Psoas muscle (tissue), 8 donors: Measurements from ENCODE around the gene NRIP1. TPM values are rescaled to one million over a fixed set of nuclear protein-coding genes. Genes with fewer than 3 reads are reported as not detected.

Experiments
- ATAC-seq, 4 donors: fragments of 200-7000 bp; cut with Tn5 transposase; one replicate each; pipeline ENCODE4 v1.9.1; 2020; ENCODE audit warnings: moderate library complexity in 3 of 4, mild to moderate bottlenecking in 2 of 4
- DNase-seq, 2 donors: peaks; one replicate each; pipeline ENCODE4 v3.0.0-alpha.2; 2020
- H3K27ac ChIP-seq: fragments of 200-600 bp; one replicate; pipeline ENCODE4 v1.8.0; 2022
- H3K27me3 ChIP-seq, 3 donors: fragments of 200-600 bp in 1 of 3; one replicate each; pipeline versions ENCODE4 v1.6.1 to v1.8.0; 2013 to 2022; ENCODE audit warnings: low read length in 2 of 3, mild to moderate bottlenecking in 2 of 3, moderate library complexity in 1 of 3; ENCODE audit not compliant: insufficient read depth in 3 of 3
- H3K36me3 ChIP-seq, 2 donors: fragments of 200-600 bp in 1 of 2; one replicate each; pipeline versions ENCODE4 v1.6.1 to v1.8.0; 2013 to 2022; ENCODE audit warnings: low read depth in 1 of 2, mild to moderate bottlenecking in 1 of 2, moderate library complexity in 1 of 2; ENCODE audit not compliant: insufficient read depth in 1 of 2
- H3K4me1 ChIP-seq: fragments of 200-600 bp; one replicate; pipeline ENCODE4 v1.8.0; 2022
- H3K4me3 ChIP-seq: fragments of 200-600 bp; one replicate; pipeline ENCODE4 v1.8.0; 2022; ENCODE audit warnings: mild to moderate bottlenecking
- H3K9me3 ChIP-seq: fragments of 200-600 bp; one replicate; pipeline ENCODE4 v1.8.0; 2022
- CTCF ChIP-seq: fragments of 200-600 bp; IDR thresholded peaks from one replicate; pipeline ENCODE4 v1.8.0; 2022; ENCODE audit warnings: antibody characterized with exemption
- WGBS, 3 donors: extraction: QIAGEN DNeasy Blood & Tissue Kit; methylation state at CpG; one replicate each; pipeline versions ENCODE4 v1.1.6 to v1.1.7; 2013; 5-methylcytosine and 5-hydroxymethylcytosine counted together
- intact Hi-C, 2 donors: fragments of 100-400 bp; cut with DNase I; formaldehyde crosslinking; loops; one replicate each; pipeline versions ENCODE4 v1.11.0 to v1.14.2; 2022
- polyA plus RNA-seq, 3 donors: library from polyadenylated mRNA; stranded (reverse); fragments of 200-250 nt; gene quantifications; one replicate each; pipeline ENCODE4 v1.2.3, GENCODE V29; 2013
- total RNA-seq, 4 donors: library from RNA; stranded (reverse); fragmentation: NEBNext Ultra II Directional in 2 of 4; extraction: Animal tissue kit (Norgen Biotek cat#: 25700) in 2 of 4; gene quantifications; one replicate each; pipeline versions ENCODE4 v1.2.1 to v1.2.4, GENCODE V29; 2021 to 2023
- donor health status: healthy with polysubstance abuse.
- donor health status: DM: no; HTN: no; CAD: no; lungs with moderate emphysema.
- donor health status: Bipolar disorder and iron deficiency.
- donor health status: healthy.
- donor health status: DM: yes; HTN: yes; CAD: no.
- donor health status: DM: no; HTN: no; CAD: no.
- donor health status: DM: no; HTN: no; CAD: no.
- donor health status: DM: yes; HTN: yes; CAD: no.

Gene NRIP1
- total and polyA plus RNA-seq, 7 donors, result 12.1 to 137 (median 42.8) TPM

DNA sequence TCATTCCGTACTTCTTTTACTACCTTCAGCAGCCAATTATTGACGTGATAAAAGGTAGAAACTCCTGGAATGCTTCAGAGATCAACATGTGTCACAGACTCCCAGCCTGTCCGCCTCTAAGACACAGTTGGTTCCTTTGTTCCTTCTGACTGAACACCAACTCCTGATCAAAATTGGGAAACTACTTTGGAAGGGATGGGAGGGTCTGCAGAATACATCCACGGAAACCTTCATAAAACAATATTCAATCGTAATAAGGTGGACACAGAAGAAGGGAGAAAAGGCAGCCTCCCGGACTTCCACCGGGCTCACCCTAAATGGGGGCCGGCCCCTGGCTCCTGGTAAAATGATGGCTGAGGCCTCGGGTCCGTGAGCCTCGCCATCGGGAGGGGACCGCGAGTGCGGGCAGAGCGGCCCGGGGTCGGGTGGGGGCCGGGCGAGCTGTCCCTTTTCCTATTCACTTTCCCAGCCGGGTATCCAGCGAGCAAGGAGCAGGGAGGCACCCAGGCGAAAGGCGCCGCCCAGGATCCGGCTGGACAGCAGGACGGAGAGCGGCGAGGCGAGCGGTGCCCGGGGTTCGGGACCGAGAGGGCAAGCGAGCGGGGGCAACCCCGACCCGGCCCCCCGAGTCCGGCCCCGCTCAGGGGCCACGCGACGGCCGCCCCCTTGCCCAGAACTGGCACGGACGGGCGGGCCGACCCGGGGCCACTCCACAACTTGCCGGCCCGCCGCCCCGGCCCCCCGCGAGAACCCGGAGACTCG, 805 bp downstream of the NRIP1 start:
- ATAC-seq, result peak; percentile 3 to 17 (median 10)
- 1 to 2% (median 1%) methylated on average over 20 to 58 of the region's 58 CpGs for WGBS, 3 donors
- Histone ChIP-seq H3K27me3 (no peaks in the 10 kb centered on the region), H3K27ac (peak overlapping the region; percentile 98), H3K4me1 (peaks cover 45% of the 10 kb centered on the region), H3K4me3 (peak overlapping the region; percentile 83), H3K9me3 (no peaks in the 10 kb centered on the region), H3K36me3 (no peaks in the 10 kb centered on the region)
- peak; percentile 61 to 76 for DNase-seq
- intact Hi-C loops, result loop anchor here (2.0 to 10.0 kb wide), 7 partner anchors 57 to 419 kb away; no protein-coding TSS in a partner anchor
- TF ChIP-seq CTCF, result no peak

- Histone ChIP-seq H3K36me3 (no peaks in the 10 kb centered on the region), H3K4me3 (peak overlapping the region; percentile 83), H3K27me3 (no peaks in the 10 kb centered on the region), H3K4me1 (peaks cover 52% of the 10 kb centered on the region), H3K9me3 (no peaks in the 10 kb centered on the region), H3K27ac (peak overlapping the region; percentile 98)
- intact Hi-C loops, result loop anchor here (2.0 to 10.0 kb wide), 3 partner anchors 102 to 419 kb away; no protein-coding TSS in a partner anchor
- no peak for TF ChIP-seq CTCF
- DNase-seq (peak in 1 of 2 donors; percentile 10), ATAC-seq (no peak)
- WGBS, 3 donors, result 2 to 9% (median 5%) methylated on average over 11 of the region's 11 CpGs
Observed at GRCh38 chr21:15063081-15063813, 1.6 kb downstream of the NRIP1 start.

- H3K9me3 ChIP-seq, result no peaks in the 10 kb centered on the region
- peaks cover 59% of the 10 kb centered on the region for H3K4me1 ChIP-seq
- TF ChIP-seq CTCF, result no peak
- H3K27me3 ChIP-seq, result no peaks in the 10 kb centered on the region
- H3K27ac ChIP-seq, result peak overlapping the region; percentile 98
- no peak for ATAC-seq
- WGBS, 3 donors, result 10 to 29% (median 13%) methylated on average over 2 of the region's 2 CpGs
- no peak for DNase-seq
- peak overlapping the region; percentile 83 for H3K4me3 ChIP-seq
- intact Hi-C loops, result loop anchor here (1.0 to 10.0 kb wide), 4 partner anchors 28 to 420 kb away; no protein-coding TSS in a partner anchor
- no peaks in the 10 kb centered on the region for H3K36me3 ChIP-seq
Observed at GRCh38 chr21:15062606-15062965, 2.2 kb downstream of the NRIP1 start.

DNA sequence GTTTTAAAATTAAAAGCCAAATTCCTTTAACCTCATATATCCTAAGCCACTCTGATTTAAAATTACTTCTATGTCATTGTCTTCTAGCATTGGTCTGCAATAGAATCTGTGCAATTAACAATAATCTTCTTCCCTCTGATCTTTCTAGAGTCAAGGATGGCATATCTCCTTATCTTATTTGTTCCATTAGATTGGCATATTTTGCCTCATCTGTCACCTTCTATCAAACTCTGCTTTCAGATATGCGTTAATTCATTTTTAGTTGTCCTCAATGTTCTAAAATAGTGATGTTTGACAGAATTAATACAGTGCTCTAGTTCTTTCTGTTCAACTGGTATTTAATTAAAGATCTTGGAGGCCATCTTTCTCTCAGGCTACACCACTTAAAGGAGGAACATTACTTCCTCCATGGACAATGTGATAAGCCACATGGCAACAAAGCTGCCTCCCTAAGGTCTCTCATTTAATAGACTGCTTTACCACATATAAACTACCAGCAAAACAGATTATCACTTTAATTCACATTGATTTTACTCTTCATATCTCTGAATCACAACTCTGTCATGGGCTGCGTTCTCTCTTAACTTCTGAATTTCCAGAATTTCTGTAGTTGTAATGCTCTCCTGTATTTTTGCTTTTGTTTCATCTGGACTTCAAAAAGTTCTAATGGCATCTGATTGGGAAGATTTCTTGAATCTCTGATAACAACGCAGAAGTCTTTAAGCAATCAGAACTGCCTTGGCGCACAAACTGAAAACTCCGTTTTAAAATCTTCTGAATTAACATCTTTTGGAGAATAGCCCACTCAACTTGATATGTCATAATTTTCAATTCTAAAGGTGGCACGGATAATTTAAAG, 2.8 kb downstream of the NRIP1 start:
- no peak for ATAC-seq
- DNase-seq, result no peak
- H3K36me3 ChIP-seq, result no peaks in the 10 kb centered on the region
- peaks cover 65% of the 10 kb centered on the region for H3K4me1 ChIP-seq
- no peaks in the 10 kb centered on the region for H3K9me3 ChIP-seq
- no peak overlapping the region for H3K27ac ChIP-seq
- TF ChIP-seq CTCF, result no peak
- H3K4me3 ChIP-seq, result peak overlapping the region; percentile 83
- no peaks in the 10 kb centered on the region for H3K27me3 ChIP-seq
- 36 to 51% (median 45%) methylated on average over 6 of the region's 6 CpGs for WGBS, 3 donors
- intact Hi-C loops, result loop anchor here (1.0 to 10.0 kb wide), 4 partner anchors 28 to 420 kb away; no protein-coding TSS in a partner anchor
